Measurements from ENCODE around the gene FLOT1.

FLOT1 gene

DNA sequence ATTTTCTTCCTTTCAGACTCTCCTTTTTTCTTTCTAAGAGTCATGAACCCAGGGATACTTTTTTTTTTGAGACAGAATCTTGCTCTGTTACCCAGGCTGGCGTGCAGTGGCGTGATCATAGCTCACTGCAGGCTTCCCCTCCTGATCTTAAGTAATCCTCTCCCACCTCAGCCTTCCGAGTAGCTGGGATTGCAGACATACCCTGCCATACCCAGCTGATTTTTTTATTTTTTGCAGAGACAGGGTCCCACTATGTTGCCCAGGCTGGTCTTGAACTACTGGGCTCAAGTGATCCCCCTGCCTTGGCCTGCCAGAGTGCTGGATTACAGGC lies 34.6 kb upstream of the FLOT1 start:
- Histone ChIP-seq H3K4me2 (ENCODE audit: low read length) (no peak overlapping the region), H3K4me3 (ENCODE audit: low read length) (no peak overlapping the region), H3F3A (ENCODE audit: control insufficient read depth, insufficient read depth) (no peaks in the 10 kb centered on the region), H3K36me3 (ENCODE audit: control insufficient read depth, low read length) (no peaks in the 10 kb centered on the region), H3K27ac (ENCODE audit: low read depth, low read length) (no peak overlapping the region), H4K20me1 (ENCODE audit: control insufficient read depth, insufficient read depth, low read depth, low read length) (no peaks in the 10 kb centered on the region), H3K9me2 (replicated peaks; ENCODE audit: control insufficient read depth, low read length) (no peaks in the 10 kb centered on the region), H3K79me2 (ENCODE audit: control insufficient read depth, low read length) (no peaks in the 10 kb centered on the region), H3K27me3 (ENCODE audit: control insufficient read depth, low read length) (peaks cover 11% of the 10 kb centered on the region), H3K9me3 (ENCODE audit: control insufficient read depth, insufficient read depth, low read length) (no peaks in the 10 kb centered on the region), H3K4me1 (ENCODE audit: control insufficient read depth, low read length) (peaks cover 8% of the 10 kb centered on the region)
- TF ChIP-seq EZH2phosphoT487 (IDR thresholded peaks at IDR 0.05; ENCODE audit: borderline replicate concordance, low read length), result no peak
- TF ChIP-seq, protein P1, sequence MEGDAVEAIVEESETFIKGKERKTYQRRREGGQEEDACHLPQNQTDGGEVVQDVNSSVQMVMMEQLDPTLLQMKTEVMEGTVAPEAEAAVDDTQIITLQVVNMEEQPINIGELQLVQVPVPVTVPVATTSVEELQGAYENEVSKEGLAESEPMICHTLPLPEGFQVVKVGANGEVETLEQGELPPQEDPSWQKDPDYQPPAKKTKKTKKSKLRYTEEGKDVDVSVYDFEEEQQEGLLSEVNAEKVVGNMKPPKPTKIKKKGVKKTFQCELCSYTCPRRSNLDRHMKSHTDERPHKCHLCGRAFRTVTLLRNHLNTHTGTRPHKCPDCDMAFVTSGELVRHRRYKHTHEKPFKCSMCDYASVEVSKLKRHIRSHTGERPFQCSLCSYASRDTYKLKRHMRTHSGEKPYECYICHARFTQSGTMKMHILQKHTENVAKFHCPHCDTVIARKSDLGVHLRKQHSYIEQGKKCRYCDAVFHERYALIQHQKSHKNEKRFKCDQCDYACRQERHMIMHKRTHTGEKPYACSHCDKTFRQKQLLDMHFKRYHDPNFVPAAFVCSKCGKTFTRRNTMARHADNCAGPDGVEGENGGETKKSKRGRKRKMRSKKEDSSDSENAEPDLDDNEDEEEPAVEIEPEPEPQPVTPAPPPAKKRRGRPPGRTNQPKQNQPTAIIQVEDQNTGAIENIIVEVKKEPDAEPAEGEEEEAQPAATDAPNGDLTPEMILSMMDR (IDR thresholded peaks at IDR 0.05; ENCODE audit: low read depth, low read length, poor library complexity, severe bottlenecking), result no peak

- peaks cover 11% of the 10 kb centered on the region for H3K27me3 ChIP-seq (ENCODE audit: control insufficient read depth, low read length)
- no peaks in the 10 kb centered on the region for H3K9me2 ChIP-seq (replicated peaks; ENCODE audit: control insufficient read depth, low read length)
- H4K20me1 ChIP-seq (ENCODE audit: control insufficient read depth, insufficient read depth, low read depth, low read length), result no peaks in the 10 kb centered on the region
- TF ChIP-seq, protein P1 (IDR thresholded peaks at IDR 0.05; ENCODE audit: low read depth, low read length, poor library complexity, severe bottlenecking), result no peak
- no peak for TF ChIP-seq EZH2phosphoT487 (IDR thresholded peaks at IDR 0.05; ENCODE audit: borderline replicate concordance, low read length)
- no peaks in the 10 kb centered on the region for H3F3A ChIP-seq (ENCODE audit: control insufficient read depth, insufficient read depth)
- no peaks in the 10 kb centered on the region for H3K79me2 ChIP-seq (ENCODE audit: control insufficient read depth, low read length)
- no peaks in the 10 kb centered on the region for H3K36me3 ChIP-seq (ENCODE audit: control insufficient read depth, low read length)
- H3K4me3 ChIP-seq (ENCODE audit: low read length), result no peak overlapping the region
- H3K4me2 ChIP-seq (ENCODE audit: low read length), result no peak overlapping the region
- no peak overlapping the region for H3K27ac ChIP-seq (ENCODE audit: low read depth, low read length)
- peaks cover 2% of the 10 kb centered on the region for H3K4me1 ChIP-seq (ENCODE audit: control insufficient read depth, low read length)
- no peaks in the 10 kb centered on the region for H3K9me3 ChIP-seq (ENCODE audit: control insufficient read depth, insufficient read depth, low read length)
Measured at GRCh38 chr6:30776390-30777154, 34.1 kb upstream of the FLOT1 start.

DNA sequence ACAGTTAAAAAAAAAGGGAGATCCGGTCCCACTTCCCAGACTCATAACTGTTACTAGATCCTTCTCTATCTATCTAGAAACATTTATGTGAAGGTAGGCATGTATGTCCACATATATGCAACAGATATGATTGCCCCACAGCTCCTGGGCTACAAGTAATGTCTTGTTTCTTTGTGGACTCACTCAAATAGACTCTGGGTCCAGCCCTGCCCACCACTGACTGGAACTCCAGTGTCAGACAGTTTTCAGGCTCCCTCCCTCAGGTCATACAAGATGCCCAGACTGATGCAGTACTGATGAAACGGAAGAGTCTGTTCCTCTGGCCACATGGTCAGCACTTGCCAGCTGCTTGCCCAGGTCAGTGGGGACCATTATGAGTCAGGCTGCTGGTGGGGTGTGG lies 32.6 kb upstream of the FLOT1 start:
- H3K4me1 ChIP-seq (ENCODE audit: control insufficient read depth, low read length), result no peaks in the 10 kb centered on the region
- H3K9me3 ChIP-seq (ENCODE audit: control insufficient read depth, insufficient read depth, low read length), result no peaks in the 10 kb centered on the region
- H3K36me3 ChIP-seq (ENCODE audit: control insufficient read depth, low read length), result no peaks in the 10 kb centered on the region
- H4K20me1 ChIP-seq (ENCODE audit: control insufficient read depth, insufficient read depth, low read depth, low read length), result no peaks in the 10 kb centered on the region
- H3K4me3 ChIP-seq (ENCODE audit: low read length), result no peak overlapping the region
- H3K9me2 ChIP-seq (replicated peaks; ENCODE audit: control insufficient read depth, low read length), result no peaks in the 10 kb centered on the region
- TF ChIP-seq EZH2phosphoT487 (IDR thresholded peaks at IDR 0.05; ENCODE audit: borderline replicate concordance, low read length), result no peak
- TF ChIP-seq, protein P1 (IDR thresholded peaks at IDR 0.05; ENCODE audit: low read depth, low read length, poor library complexity, severe bottlenecking), result no peak
- no peak overlapping the region for H3K4me2 ChIP-seq (ENCODE audit: low read length)
- no peaks in the 10 kb centered on the region for H3F3A ChIP-seq (ENCODE audit: control insufficient read depth, insufficient read depth)
- H3K79me2 ChIP-seq (ENCODE audit: control insufficient read depth, low read length), result no peaks in the 10 kb centered on the region
- H3K27me3 ChIP-seq (ENCODE audit: control insufficient read depth, low read length), result peaks cover 11% of the 10 kb centered on the region
- H3K27ac ChIP-seq (ENCODE audit: low read depth, low read length), result no peak overlapping the region
